OCI-LY1 (cell line): ENCODE results near the gene GNPTG.

Experiments
- CTCF ChIP-seq: fragments of 200-600 bp; sonication (generic), shearing (Covaris generic); IDR thresholded peaks from 2 replicates; pipeline ENCODE4 v1.5.1; 2017; ENCODE audit warnings: mild to moderate bottlenecking, antibody characterized with exemption, low read length, moderate library complexity, mixed read lengths
- EZH2 ChIP-seq: fragments of 200-600 bp; sonication (generic), shearing (Covaris generic); IDR thresholded peaks from 2 replicates; pipeline ENCODE4 v1.8.0; 2017; ENCODE audit warnings: borderline replicate concordance, mixed run types, mild to moderate bottlenecking, antibody characterized with exemption, low read length, moderate library complexity, mixed read lengths

- TF ChIP-seq CTCF (no peak), EZH2 (no peak)
Measured at GRCh38 chr16:1308977-1309885, 42.5 kb upstream of the GNPTG start, which contains the start of gene UBE2I.
